ENCODE results near the gene MTMR1. TPM values are rescaled to one million over a fixed set of nuclear protein-coding genes. Genes with fewer than 3 reads are reported as not detected.

MTMR1 gene
- total and polyA plus RNA-seq, 2 donors (not counting 1 experiment from before 2014, with no cell fraction given): 30.8 to 67.5 TPM

GRCh38 chrX:150664290-150664689 is 28.9 kb upstream of the MTMR1 start:
- intact Hi-C loops (cut with micrococcal nuclease): no loop called here
- no peaks in the 10 kb centered on the region for H3K9me3 Mint-ChIP-seq (ENCODE audit: insufficient read depth)
- no peaks in the 10 kb centered on the region for H3K4me1 Mint-ChIP-seq
- CTCF ChIA-PET: no interaction called here
- Histone ChIP-seq H3K36me3 (replicated peaks in 1 of 2; ENCODE audit: control extremely low read depth in 1 of 2, control insufficient read depth in 1 of 2, extremely low read depth in 1 of 2, insufficient read depth in 2 of 2, low read length in 1 of 2) (peaks cover 0 to 40% of the 10 kb centered on the region in 2 experiments), H3K27ac (ENCODE audit: low read length in 2 of 2) (no peak overlapping the region), H3K9ac (ENCODE audit: low read length) (no peak overlapping the region), H3K9me3 (ENCODE audit: control extremely low read depth in 1 of 3, control insufficient read depth in 2 of 3, insufficient read depth in 1 of 3, low read length in 2 of 3) (no peaks in the 10 kb centered on the region), H3K4me2 (replicated peaks; ENCODE audit: low read depth, low read length, poor library complexity, severe bottlenecking) (no peak overlapping the region), H3K4me3 (ENCODE audit: control extremely low read depth in 1 of 5, extremely low read depth in 1 of 5, insufficient read depth in 1 of 5, low read depth in 2 of 5, low read length in 4 of 5) (no peak overlapping the region), H4K20me1 (ENCODE audit: control insufficient read depth, insufficient read depth, low read length, poor library complexity, severe bottlenecking) (no peaks in the 10 kb centered on the region), H2AFZ (ENCODE audit: insufficient read depth, low read depth, low read length, poor library complexity, severe bottlenecking) (no peak overlapping the region), H3K79me2 (ENCODE audit: control insufficient read depth, insufficient read depth, low read length) (no peaks in the 10 kb centered on the region), H3K27me3 (replicated peaks in 1 of 4; ENCODE audit: control extremely low read depth in 1 of 4, control insufficient read depth in 3 of 4, insufficient read depth in 4 of 4, low read length in 3 of 4) (no peaks in the 10 kb centered on the region), H3K4me1 (ENCODE audit: control insufficient read depth in 2 of 2, insufficient read depth in 2 of 2, low read length in 2 of 2) (no peaks in the 10 kb centered on the region)
- WGBS (ENCODE audit: insufficient coverage): 83% methylated on average over 1 of the region's 2 CpGs
- TF ChIP-seq CTCF (IDR thresholded peaks at IDR 0.05) (no peak), EZH2 (IDR thresholded peaks at IDR 0.05; ENCODE audit: borderline replicate concordance, insufficient read depth, low read depth, low read length, poor library complexity, severe bottlenecking) (no peak)
- no peak for ATAC-seq (ENCODE audit: low read depth)
- POLR2A ChIA-PET: no interaction called here
- H3K4me3 Mint-ChIP-seq: no peak overlapping the region
- no peak for DNase-seq
- no peak overlapping the region for H3K27ac Mint-ChIP-seq
- no peaks in the 10 kb centered on the region for H3K27me3 Mint-ChIP-seq

- H3K9me3 Mint-ChIP-seq (ENCODE audit: insufficient read depth): no peaks in the 10 kb centered on the region
- CTCF ChIA-PET: no interaction called here
Measured at GRCh38 chrX:150676221-150676620, 17.0 kb upstream of the MTMR1 start.

More at GRCh38 chrX:150676221-150676620, 17.0 kb upstream of the MTMR1 start:
- Histone ChIP-seq H3K27me3 (replicated peaks in 1 of 4; ENCODE audit: control extremely low read depth in 1 of 4, control insufficient read depth in 3 of 4, insufficient read depth in 4 of 4, low read length in 3 of 4) (no peaks in the 10 kb centered on the region), H2AFZ (ENCODE audit: insufficient read depth, low read depth, low read length, poor library complexity, severe bottlenecking) (no peak overlapping the region), H3K4me2 (replicated peaks; ENCODE audit: low read depth, low read length, poor library complexity, severe bottlenecking) (no peak overlapping the region), H4K20me1 (ENCODE audit: control insufficient read depth, insufficient read depth, low read length, poor library complexity, severe bottlenecking) (no peaks in the 10 kb centered on the region), H3K9me3 (ENCODE audit: control extremely low read depth in 1 of 3, control insufficient read depth in 2 of 3, insufficient read depth in 1 of 3, low read length in 2 of 3) (peaks cover 0 to 6% (median 0%) of the 10 kb centered on the region in 3 donors), H3K9ac (ENCODE audit: low read length) (no peak overlapping the region), H3K79me2 (ENCODE audit: control insufficient read depth, insufficient read depth, low read length) (no peaks in the 10 kb centered on the region), H3K36me3 (replicated peaks in 1 of 2; ENCODE audit: control extremely low read depth in 1 of 2, control insufficient read depth in 1 of 2, extremely low read depth in 1 of 2, insufficient read depth in 2 of 2, low read length in 1 of 2) (no peaks in the 10 kb centered on the region), H3K4me1 (ENCODE audit: control insufficient read depth in 2 of 2, insufficient read depth in 2 of 2, low read length in 2 of 2) (no peaks in the 10 kb centered on the region), H3K27ac (ENCODE audit: low read length in 2 of 2) (no peak overlapping the region), H3K4me3 (ENCODE audit: control extremely low read depth in 1 of 5, extremely low read depth in 1 of 5, insufficient read depth in 1 of 5, low read depth in 2 of 5, low read length in 4 of 5) (no peak overlapping the region)
- no peaks in the 10 kb centered on the region for H3K4me1 Mint-ChIP-seq
- ATAC-seq (ENCODE audit: low read depth) (no peak), DNase-seq (no peak)
- H3K27me3 Mint-ChIP-seq: no peaks in the 10 kb centered on the region
- POLR2A ChIA-PET: no interaction called here
- intact Hi-C loops (cut with micrococcal nuclease): no loop called here
- no peak overlapping the region for H3K27ac Mint-ChIP-seq
- H3K4me3 Mint-ChIP-seq: no peak overlapping the region
- TF ChIP-seq EZH2 (IDR thresholded peaks at IDR 0.05; ENCODE audit: borderline replicate concordance, insufficient read depth, low read depth, low read length, poor library complexity, severe bottlenecking) (no peak), CTCF (IDR thresholded peaks at IDR 0.05) (no peak)
- no CpG with 5 or more reads among the region's 2 CpGs for WGBS (ENCODE audit: insufficient coverage)
